HG03139 (cell line): ENCODE results near the gene MXD1.
"Not testable (repeated sequence)": the region's sequence is repeated elsewhere in the genome, so short reads cannot be mapped to it uniquely, and the experiment has no call there.

Source experiments
- ATAC-seq: cut with Tn5 transposase; IDR thresholded peaks from one replicate; pipeline ENCODE4 v1.9.1; 2021; ENCODE audit not compliant: unreplicated experiment

Gene MXD1

DNA sequence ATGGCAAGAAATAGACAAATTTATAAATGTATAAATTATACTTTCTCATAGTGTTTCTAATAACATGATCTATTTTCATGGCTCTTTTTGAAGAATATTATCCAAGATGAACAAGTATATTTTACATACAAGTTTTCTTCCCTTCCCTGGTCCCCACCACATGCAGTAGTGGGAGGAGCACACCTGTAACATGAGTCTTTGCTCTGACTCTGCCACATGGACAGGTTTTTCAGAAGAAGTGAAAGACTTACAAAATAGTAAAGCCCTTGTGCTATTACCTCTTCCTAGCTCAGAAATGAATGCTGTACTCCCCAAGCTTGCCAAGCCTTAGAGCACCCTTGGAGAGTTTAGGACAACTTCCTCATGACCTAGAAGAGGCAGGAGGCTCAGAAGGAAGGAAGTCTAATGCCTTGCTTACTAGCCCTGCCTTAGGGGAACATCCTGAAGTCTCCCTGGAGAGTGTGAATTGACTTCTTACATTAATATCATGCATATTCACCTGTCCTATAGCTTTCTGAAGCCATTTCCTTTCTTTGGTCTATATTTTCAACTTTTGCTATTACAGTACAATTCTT is 18.4 kb downstream of the MXD1 start:
- no peak for ATAC-seq

DNA sequence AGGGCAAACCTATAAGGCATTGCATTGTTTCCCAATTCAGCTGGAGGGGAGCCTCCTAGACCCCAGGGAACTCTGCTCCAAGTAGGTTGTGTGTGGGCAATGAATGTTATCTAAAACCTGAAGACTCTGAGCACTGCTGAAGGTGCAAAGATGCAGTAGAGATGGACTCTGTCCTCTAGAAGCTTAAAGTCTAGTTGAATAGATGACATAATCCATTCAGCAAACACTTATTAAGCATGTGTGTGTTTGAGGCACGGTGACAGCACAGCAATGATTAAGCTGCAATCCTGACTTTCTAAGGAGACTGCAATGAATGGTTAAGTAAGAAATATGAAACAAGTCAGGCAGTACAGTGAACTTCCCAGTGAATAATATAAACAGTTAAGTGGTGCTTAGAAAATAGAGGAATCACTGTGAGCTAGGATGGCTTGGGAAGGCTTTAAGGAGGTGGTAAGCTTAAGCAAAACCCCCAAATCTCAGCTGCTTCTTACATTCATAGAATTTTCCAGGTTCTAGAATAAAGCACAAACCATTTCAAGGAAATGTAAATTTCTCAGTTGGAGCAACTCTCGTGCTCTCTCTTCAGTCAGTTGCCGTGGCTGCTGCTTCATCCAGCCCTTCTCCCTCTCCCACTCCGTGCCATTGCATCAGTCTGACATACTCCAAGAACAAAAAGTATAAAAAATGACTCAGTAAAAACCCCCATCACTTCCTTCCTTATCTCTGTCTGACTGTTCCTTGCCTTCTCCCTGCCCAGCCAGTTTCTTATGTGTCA is 19.1 kb downstream of the MXD1 start:
- no peak for ATAC-seq

DNA sequence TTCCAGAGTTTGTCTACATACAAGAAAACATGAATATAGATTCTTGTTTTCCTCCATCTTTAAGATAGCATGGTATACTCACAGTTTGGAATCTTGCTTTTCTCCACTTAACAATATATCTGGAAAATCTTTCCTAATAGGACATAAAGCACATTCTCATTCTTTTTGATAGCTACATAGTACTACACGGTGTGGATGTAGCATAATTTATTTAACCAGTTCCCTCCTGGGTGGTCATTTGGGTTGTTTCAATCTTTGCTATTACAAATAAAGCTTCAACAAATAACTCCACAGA is 19.7 kb downstream of the MXD1 start:
- ATAC-seq, result no peak

DNA sequence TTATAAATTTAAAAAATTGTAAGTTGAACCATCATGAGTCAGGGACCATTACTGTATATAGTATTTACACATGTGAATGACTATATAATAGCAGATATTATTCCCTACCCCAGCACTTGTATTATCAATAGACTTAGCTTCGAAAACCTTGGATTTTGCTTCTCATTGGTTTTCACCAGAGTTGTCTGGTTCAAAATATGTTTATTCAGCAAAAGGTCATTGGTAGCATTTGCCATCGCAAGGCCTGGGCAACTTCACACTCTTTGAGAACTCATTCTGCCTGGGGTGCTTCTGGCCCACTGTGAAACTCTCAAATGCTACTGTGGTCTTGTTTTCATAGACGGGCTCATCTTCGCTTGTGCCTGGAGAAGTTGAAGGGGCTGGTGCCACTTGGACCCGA is 20.1 kb downstream of the MXD1 start:
- no peak for ATAC-seq

DNA sequence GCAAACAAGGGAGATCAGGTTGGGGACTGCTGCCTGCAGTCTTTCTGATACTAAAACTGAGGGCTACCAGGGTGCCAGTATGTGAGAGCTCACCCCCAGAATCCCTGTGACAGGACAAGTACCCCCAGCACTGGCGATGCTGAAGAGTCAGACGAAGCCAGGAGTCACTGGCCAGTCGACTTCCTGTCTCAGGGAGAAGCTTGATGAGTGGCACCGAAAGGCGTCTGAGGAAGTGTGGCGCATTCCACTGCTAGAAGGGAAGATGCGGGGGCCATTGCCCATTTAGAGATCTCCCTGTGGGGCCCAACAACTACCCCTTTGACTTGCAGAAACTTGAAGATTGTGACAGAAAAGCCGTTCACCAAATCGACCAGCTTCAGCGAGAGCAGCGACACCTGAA is 22.0 kb downstream of the MXD1 start:
- no peak for ATAC-seq

DNA sequence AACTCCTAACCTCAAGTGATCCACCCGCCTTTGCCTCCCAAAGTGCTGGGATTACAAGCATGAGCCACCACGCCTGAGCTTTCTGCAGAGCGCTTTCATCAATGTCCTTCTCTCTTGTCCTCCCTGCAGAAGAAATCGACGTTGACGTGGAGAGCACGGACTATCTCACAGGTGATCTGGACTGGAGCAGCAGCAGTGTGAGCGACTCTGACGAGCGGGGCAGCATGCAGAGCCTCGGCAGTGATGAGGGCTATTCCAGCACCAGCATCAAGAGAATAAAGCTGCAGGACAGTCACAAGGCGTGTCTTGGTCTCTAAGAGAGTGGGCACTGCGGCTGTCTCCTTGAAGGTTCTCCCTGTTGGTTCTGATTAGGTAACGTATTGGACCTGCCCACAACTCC is 23.1 kb downstream of the MXD1 start:
- no peak for ATAC-seq

DNA sequence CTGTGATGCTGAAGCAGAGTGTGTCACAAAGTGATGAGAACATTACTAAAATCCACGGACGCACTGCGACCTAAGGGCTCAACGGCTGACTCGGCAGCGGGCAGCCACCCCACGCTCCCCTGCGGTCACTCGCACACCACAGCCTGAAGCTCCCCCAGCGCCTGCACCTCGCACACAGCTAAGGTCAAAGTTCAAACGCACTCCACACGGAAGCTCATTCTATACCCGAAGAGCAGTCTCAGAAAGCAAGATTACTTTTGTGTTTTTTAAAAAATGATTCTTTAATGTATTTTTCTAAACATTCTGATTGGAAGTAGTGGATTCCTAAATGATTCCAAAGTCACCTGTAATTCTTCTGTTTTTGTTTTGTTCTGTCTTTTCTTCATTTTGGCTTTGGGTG is 24.8 kb downstream of the MXD1 start:
- no peak for ATAC-seq

DNA sequence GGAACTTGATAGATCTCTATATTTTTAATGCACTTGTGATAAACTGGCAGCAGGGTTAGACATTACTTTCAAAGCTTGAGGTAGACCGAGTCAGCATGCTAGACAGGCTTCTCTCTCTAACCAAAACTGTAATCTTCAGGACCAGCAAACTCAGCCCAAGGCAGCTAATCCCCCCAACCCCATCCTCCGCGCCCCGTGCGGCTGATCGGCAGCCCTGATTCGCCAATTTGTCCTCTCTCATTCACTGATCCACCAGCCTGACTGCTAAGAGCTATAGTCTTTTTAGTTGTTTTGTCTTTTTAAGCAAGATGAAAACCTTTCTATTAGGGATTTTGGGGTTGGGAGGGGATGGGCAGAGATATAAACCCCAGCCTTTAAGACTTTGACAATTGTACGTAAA is 25.8 kb downstream of the MXD1 start:
- no peak for ATAC-seq

DNA sequence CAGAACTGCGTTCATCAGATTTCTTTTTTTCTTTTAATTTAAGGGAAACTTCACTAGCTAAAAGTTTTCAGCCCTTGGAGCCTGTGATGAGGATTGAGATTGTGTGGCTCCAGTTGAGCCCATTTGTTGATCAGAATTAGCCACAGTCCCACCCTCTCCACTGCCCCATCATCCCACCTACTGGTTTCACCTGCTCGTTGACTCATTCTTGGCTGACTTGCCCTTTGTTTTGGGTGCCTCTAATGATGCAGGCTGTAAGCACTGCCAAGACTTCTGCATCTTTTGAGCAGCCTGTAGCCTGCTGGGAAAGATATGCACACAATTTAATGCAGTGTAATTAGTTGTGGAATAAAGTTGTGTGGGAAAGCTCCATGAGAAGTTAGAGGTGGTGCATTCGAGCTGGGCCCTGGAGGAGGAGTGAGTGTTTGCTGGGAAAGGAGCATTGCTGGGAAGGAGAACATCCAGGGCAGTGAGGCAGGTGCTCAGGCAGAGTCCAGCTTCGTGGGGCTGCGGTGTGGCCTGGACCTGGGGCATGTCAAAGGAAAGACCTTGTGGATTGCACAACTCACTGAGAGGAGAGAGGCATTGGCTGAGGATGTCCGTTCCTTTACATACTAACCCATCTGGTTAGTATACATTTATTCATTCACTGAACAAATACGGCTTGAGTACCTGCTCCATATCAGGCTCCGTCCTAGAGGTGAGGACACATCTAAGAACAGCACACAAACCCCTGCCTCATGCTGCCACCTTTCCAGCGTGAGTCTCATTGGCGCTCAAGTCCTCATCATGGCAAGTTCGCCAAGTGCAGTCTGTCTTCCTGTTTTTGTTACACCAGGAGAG is 28.3 kb downstream of the MXD1 start:
- ATAC-seq, result no peak

DNA sequence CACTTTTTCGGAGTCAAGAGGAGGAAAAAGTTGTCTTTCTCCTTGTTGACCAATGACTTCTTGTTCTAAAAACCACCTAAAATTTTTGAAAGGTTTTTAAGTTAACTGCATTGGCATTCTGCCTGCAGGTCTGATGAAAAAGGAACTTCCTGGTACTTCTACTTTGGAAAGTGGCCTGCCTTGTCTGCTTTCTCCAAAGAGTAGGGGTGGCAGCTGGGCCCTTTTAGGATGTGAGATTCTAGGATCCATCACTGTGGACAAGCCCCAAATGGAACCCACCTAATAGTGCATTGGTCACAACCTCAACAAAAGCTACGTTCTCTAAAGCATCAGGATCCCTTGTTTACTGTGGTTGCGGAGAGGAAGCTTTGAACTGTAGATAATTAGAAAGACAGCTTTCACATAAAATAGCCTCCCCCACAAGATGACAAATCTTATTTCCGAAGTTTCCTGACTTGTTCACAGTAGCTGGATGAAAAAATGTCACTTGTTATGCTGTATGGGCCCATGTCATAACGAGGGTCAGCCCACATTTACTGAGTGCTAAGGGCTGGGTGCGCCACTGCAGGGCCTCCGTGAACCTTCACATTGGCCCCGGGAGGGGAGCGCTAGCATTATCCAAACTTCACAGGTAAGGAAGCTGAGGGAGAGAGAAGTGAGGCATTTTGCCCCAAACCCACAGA is 29.1 kb downstream of the MXD1 start:
- ATAC-seq, result no peak

DNA sequence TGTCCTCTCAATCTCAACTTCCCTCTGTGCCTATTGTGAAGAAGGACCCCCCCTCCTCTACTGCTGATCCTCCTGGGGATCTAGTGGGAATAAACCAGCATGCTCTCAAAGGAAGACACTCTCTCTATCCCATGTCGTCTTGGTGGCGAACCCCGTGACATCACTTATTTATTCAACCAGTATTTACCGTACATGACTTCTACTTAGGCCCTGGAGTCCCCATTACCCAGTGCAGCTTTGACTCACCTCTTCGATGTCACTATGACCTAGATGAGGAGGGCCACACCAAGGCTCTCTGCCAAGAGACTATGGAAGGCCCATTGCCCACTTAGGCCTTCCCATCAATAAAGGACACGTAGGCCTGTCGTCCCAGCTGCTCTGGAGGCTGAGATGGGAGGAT is 29.8 kb downstream of the MXD1 start:
- no peak for ATAC-seq

DNA sequence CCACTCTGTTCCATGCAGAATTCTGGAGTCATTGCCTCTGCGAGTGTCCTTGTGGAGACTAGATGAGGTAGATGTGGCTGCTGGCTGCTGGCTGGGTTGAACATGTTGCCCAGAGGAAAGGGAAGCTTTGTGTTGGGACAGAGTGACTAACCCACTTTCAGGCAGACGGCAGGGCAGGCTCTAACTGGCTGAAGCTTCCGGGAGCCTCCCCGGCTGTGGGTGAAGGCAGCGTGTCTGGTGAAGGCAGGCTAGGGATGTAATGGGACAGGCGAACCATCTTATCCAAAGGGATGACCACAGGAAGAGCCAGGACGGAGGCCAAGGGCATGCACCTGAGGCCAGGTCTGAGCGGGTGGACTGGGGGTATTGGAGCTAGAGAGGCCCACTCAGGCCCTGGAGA is 30.5 kb downstream of the MXD1 start:
- ATAC-seq, result no peak

DNA sequence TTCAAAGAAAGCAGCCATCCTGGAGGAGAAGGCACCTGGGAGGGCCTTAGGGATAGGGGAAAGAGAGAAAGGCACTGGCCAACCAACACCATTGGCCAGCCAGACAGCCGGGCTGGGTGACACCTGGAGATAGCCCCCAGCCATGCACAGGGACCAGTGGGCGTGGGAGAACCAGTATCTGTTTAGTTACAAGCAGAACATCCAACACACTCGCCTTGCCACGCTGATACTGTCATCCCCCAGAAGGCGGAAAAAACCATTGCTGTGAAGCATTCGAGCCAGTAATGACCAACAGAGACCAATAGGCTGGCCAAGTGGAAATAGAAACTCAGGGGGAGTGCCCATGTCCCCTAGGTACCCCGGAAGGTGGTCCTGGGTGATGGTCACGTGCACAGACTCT is 31.0 kb downstream of the MXD1 start:
- ATAC-seq, result no peak

DNA sequence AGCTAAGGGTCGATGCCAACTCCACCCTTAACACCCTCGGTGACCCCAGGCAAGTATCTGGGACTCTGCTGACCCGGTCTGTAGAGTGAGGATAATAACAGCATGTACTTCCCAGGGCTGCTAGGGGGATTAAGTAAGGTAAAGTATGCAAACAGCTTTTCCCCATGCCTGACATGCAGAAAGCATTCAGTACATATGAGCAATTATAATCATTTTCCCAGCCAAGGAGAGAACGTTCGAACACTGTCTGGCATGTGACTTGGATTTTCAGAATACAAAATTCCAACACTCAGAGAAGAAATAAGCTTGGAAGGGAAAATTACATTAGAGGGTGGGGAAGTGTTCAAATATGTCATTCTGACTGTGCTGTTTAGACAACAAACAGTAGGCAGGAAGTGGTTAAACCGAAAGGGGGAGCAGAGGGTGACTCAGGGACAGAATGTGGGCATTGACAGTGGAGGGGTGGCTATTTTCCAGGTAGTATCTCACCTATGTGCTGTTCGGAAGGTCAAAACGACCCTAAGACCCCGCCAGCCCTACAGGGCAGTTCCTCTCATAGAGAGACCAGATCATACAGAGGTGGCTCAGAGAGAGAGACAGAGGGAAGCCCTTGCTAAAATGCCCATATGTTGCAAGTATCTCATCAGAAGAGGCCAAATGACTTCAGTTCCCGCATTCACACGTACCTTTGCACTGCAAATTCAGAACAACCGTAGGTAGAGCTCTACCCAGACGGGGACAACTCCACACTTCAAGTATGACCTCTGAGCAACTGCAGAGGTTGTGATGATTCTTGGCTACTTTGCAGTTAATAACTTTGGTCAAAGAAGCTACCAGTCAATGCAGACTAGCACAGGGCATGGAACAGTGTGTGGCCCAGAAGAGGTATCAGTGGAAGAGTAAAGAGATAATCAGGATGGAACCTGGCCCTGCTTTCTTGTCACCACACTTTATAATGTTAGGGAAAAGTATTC is 31.7 kb downstream of the MXD1 start:
- ATAC-seq, result no peak

DNA sequence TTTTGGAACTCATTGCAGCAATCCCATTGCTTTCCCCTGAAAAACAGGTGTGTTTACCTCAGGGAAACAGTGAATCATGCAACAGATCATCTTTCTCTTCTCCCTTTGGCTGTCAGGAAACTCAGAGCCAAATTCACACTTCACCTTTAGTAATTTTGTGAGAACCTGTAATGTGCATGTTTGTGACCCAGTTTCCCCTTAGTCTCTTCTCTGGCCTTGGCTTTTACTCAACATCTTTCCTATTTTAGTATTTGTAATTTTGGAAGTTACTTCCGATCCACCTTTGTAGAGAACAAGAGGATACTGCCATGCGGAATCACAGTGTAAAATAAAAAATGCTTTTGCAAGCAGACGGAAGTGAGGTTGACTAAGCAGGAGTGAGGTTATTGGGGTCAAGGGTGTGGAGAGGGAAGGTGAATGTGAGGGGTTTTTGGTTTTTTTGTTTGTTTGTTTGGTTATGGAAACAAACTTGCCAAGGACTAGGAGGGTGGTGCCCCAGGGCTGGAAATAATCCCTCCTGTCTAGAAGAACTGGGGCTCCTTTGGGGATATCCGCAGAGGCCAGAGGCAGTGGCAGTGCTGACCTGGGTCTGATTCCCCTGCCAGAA is 32.5 kb downstream of the MXD1 start:
- ATAC-seq, result no peak

DNA sequence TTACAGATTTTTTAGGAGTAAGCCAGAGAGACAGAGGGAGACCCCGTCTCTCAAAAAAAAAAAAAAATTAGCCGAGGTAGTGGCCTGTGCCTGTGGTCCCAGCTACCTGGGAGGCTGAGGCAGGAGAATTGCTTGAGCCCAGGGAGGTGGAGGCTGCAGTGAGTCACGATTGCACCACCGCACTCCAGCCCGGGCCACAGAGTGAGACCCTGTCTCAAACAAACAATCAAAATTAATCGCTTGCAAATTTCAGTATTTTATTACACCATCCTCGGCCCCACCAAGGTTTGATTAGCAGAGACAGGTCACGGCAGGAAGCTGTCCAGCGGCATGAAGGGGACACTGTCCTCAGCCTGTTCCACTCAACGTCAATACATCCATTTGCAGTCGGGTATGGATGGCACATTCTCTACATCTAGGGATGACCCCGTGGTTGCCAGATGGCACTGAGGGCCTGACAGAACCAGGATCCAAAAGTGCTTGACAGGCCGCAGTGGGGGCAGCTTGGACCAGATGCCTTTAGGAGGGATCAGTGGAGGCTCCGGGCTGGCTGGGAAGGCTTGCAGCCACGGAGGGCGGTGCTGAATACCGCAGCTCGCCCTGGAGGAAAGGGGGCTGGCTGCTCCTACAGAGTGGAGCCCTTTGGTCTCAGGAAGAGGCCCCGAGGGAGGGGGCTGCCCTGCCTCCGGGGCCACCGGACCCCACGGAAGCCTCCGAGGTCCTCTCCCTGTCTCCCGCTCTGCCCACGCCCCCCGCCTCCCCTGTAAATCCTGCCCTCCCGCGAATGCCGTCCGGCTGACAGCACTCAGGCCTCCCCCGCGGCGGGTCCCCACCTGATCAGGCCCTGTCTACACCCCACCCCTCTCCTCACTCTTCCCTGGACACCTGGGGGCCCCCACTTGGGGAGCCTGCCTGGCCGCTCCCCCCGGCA is 33.4 kb downstream of the MXD1 start:
- no peak for ATAC-seq

DNA sequence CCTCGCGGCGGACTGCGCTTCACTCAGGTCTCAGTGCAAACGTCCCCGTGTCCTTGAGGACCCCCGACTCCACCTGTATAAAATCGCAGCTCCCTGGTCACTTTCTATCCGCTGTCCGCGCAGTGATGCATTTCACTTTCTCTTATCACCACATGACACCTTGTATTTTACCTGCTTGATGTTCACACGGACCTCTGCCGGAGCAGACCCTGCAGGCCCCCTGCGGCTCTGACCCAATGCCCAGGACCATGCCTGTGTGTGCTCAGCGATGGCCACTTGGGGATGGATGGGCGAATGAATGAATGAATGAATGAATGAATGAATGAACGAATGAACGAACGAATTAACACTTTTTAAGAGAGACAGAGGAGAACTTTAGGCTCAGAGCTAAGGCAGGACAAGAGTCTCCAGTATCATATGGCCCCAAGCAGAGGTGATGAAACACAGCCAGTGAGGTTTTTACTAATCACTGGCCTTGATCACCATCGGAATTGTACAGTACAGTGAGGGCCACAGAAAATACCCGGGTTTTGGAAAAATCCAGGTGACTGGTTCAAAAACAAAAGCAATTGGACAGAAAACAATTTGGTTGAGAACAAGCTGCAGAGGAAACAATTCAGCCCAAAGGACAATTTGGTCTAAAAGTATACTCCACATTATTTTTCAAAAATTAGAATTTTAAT is 34.2 kb downstream of the MXD1 start:
- no peak for ATAC-seq

DNA sequence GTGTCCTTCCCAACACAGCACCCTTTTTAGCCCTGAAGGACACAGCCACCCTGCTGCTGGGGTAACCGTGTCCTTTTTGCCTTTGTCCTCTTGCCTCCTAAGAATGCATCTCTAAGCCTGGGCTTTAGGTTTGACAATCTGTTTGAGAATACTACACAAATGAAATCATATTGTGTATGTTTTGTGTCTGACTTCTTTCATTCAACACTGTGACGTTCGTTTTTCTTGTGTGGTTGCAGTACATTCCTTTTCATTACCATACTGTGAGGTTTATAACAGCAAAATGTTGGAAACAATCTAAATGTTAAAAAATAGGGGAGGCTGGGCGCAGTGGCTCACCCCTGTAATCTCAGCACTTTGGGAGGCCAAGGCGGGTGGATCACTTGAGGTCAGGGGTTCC is 35.3 kb downstream of the MXD1 start:
- no peak for ATAC-seq

DNA sequence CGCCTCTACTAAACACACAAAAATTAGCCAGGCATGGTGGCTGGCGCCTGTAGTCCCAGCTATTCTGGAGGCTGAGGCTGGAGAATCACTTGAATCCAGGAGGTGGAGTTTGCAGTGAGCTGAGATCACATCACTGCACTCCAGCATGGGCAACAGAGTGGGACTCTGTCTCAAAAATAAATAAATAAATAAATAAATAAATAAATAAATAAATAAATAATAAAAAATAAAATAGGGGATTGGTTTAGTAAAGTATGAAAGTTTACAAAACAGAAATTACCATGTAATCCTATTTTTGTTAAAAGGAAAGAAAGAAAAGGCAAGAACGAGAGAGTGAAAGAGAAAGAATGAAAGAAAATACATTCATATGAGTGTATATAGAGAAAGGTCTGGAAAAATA is 35.8 kb downstream of the MXD1 start:
- not testable (repeated sequence) for ATAC-seq
